ENCODE data around the gene RTBDN. TPM values are rescaled to one million over a fixed set of nuclear protein-coding genes. Genes with fewer than 3 reads are reported as not detected.

The RTBDN gene
- total RNA-seq (not detected), total RNA-seq (0 to 0.16 (median 0) reads per million in 172 experiments)
- polyA plus RNA-seq (2013, experiment 1 of 2), result not detected
- polyA plus RNA-seq (2013, experiment 2 of 2), result not detected

DNA sequence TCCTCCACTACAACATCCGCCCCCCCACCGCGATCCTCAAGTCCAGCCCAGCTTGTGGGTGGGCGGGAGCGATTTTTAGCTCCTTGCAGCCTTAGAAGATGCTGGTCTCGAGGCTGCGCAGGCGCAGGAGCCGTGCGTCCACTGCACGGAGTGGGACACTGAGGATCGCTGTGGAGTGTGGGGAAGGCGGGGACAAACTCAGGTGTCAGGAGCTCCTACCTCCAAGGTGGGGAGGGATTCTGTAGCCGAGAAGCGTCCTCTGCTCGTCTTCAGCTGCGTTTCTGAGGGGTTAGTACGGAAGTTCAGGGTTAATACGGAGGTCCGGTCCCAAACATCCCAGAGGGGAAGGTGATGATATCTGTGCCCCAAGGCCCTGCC, at the start of gene RTBDN:
TSS of gene RTBDN (minus strand) at position 14 of the 378 bp plus-strand sequence. CDS start 4,600 bp downstream, outside the sequence.
- ATAC-seq (ENCODE audit: poor library complexity), result no peak
- H3K27ac ChIP-seq (ENCODE audit: low read depth in 1 of 2, low read length in 2 of 2), result no peak within 1 kb of the TSS
- Mint-ChIP-seq H3K36me3 (ENCODE audit: low read depth) (no peaks in the 10 kb centered on the region), H3K27me3 (peaks cover 88% of the 10 kb centered on the region), H3K9me3 (no peaks in the 10 kb centered on the region), H3K4me1 (ENCODE audit: low read depth) (peaks cover 36% of the 10 kb centered on the region), H3K4me3 (peak within 1 kb of the TSS; percentile 31), H3K27ac (no peak within 1 kb of the TSS)
- H3K9me3 ChIP-seq (ENCODE audit: control insufficient read depth in 1 of 2, insufficient read depth in 1 of 2, low read length in 2 of 2), result peaks cover 0 to 49% of the 10 kb centered on the region in 2 experiments
- TF ChIP-seq, protein P1, sequence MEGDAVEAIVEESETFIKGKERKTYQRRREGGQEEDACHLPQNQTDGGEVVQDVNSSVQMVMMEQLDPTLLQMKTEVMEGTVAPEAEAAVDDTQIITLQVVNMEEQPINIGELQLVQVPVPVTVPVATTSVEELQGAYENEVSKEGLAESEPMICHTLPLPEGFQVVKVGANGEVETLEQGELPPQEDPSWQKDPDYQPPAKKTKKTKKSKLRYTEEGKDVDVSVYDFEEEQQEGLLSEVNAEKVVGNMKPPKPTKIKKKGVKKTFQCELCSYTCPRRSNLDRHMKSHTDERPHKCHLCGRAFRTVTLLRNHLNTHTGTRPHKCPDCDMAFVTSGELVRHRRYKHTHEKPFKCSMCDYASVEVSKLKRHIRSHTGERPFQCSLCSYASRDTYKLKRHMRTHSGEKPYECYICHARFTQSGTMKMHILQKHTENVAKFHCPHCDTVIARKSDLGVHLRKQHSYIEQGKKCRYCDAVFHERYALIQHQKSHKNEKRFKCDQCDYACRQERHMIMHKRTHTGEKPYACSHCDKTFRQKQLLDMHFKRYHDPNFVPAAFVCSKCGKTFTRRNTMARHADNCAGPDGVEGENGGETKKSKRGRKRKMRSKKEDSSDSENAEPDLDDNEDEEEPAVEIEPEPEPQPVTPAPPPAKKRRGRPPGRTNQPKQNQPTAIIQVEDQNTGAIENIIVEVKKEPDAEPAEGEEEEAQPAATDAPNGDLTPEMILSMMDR (IDR thresholded peaks at IDR 0.05), result no peak
- intact Hi-C loops (cut with DNase I, micrococcal nuclease), result no loop called here
- H3K4me1 ChIP-seq (ENCODE audit: insufficient read depth, low read length), result peaks cover 43% of the 10 kb centered on the region
- H3K36me3 ChIP-seq (ENCODE audit: insufficient read depth, low read length), result no peaks in the 10 kb centered on the region
- ChIA-PET POLR2A (interaction anchor here (0.5 kb wide), 1 partner anchor 768 kb away, joined by 3 read pairs; no protein-coding TSS in a partner anchor), CTCF (interaction anchor here (0.6 to 0.9 kb wide), 2 partner anchors 37 to 74 kb away, joined by 3 to 4 read pairs; no protein-coding TSS in a partner anchor)
- H3K4me3 ChIP-seq (ENCODE audit: low read length), result peak within 1 kb of the TSS; percentile 5
- H3K27me3 ChIP-seq (ENCODE audit: control insufficient read depth in 1 of 2, insufficient read depth in 2 of 2, low read length in 2 of 2), result peaks cover 87 to 93% of the 10 kb centered on the region in 2 experiments
- no peak for DNase-seq

DNA sequence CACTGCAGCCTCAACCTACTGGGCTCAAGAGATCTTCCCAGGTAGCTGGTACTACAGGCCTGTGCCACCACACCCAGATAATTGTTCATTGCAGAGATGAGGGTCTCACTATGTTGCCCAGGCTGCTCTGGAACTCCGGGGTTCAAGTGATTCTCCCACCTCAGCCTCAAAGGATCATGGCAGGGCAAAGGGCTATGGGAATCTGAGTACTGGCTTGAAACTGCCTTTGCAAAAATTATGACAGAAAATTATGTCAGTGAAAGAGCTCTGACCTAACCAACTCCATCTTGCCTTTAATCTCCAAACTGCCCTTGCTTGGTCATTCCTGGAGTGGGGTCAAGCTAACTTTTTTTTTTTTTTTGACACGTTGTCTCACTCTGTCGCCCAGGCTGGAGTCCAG, 48.2 kb upstream of the RTBDN start:
- Histone ChIP-seq H3K36me3 (ENCODE audit: insufficient read depth, low read length) (peaks cover 10% of the 10 kb centered on the region), H3K9me3 (ENCODE audit: control insufficient read depth in 1 of 2, insufficient read depth in 1 of 2, low read length in 2 of 2) (peaks cover 10 to 26% of the 10 kb centered on the region in 2 experiments), H3K27ac (ENCODE audit: low read depth in 1 of 2, low read length in 2 of 2) (no peak overlapping the region), H3K4me1 (ENCODE audit: insufficient read depth, low read length) (peaks cover 52% of the 10 kb centered on the region), H3K4me3 (ENCODE audit: low read length) (no peak overlapping the region), H3K27me3 (ENCODE audit: control insufficient read depth in 1 of 2, insufficient read depth in 2 of 2, low read length in 2 of 2) (no peaks in the 10 kb centered on the region)
- no peak for ATAC-seq (ENCODE audit: poor library complexity)
- H3K4me3 Mint-ChIP-seq, result peak overlapping the region; percentile 89
- TF ChIP-seq, protein P1 (IDR thresholded peaks at IDR 0.05), result no peak
- peaks cover 13% of the 10 kb centered on the region for H3K36me3 Mint-ChIP-seq (ENCODE audit: low read depth)
- POLR2A ChIA-PET, result interaction anchor here (0.9 to 1.4 kb wide), 3 partner anchors 36 to 83 kb away, joined by 3 to 4 read pairs (median 4); partner anchors contain the start of genes FARSA and SYCE2
- H3K4me1 Mint-ChIP-seq (ENCODE audit: low read depth), result peaks cover 27% of the 10 kb centered on the region
- H3K27ac Mint-ChIP-seq, result peak overlapping the region; percentile 86
- CTCF ChIA-PET, result interaction anchor here (0.8 to 2.8 kb wide), 3 partner anchors 48 to 83 kb away, joined by 3 to 14 read pairs (median 3); no protein-coding TSS in a partner anchor
- DNase-seq, result no peak
- H3K9me3 Mint-ChIP-seq, result no peaks in the 10 kb centered on the region
- intact Hi-C loops (cut with DNase I, micrococcal nuclease), result no loop called here
- H3K27me3 Mint-ChIP-seq, result no peaks in the 10 kb centered on the region

DNA sequence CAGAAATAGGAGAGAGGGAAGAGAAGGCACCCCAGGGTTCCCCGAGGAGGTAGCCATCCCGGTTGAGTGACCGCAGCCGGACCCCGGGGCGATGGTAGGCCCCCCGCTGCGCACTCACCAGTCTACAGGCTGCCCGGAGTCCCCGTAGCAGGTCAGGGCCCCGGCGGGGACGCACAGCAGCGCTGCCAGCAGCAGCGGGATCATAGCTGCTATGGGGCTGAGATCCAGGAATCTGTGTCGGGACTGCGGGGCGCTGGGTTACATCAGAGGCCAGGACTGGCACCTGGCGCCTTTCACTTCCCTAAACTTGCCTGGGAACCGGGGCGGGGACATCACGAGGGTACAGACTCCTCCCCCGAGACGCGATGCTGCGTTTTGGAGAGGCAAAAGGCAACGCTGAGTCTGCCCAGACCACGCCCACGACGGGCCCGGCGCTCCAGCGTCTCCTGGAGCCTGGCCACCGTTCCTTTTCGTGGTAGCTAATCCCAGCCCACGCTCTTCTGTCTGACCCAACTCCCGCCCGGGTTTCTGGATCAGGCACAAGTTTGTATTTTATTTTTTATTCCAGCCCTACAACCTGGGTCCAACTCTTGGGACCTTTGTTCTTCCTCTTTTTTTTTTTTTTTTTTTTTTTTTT, 46.9 kb upstream of the RTBDN start, which contains the start of gene DNASE2:
TSS of gene DNASE2 (minus strand) at position 278 of the 637 bp plus-strand sequence. CDS start at position 204, 74 bp downstream.
- H3K27ac ChIP-seq (ENCODE audit: low read depth in 1 of 2, low read length in 2 of 2), result peak within 1 kb of the TSS; percentile 46 to 58
- intact Hi-C loops (cut with DNase I, micrococcal nuclease), result no loop called here
- Mint-ChIP-seq H3K4me1 (ENCODE audit: low read depth) (peaks cover 23% of the 10 kb centered on the region), H3K36me3 (ENCODE audit: low read depth) (peaks cover 22% of the 10 kb centered on the region), H3K27ac (peak within 1 kb of the TSS; percentile 86), H3K27me3 (no peaks in the 10 kb centered on the region), H3K9me3 (no peaks in the 10 kb centered on the region), H3K4me3 (peak within 1 kb of the TSS; percentile 89)
- H3K4me3 ChIP-seq (ENCODE audit: low read length), result peak within 1 kb of the TSS; percentile 89
- H3K9me3 ChIP-seq (ENCODE audit: control insufficient read depth in 1 of 2, insufficient read depth in 1 of 2, low read length in 2 of 2), result peaks cover 10 to 26% of the 10 kb centered on the region in 2 experiments
- DNase-seq, result peak; percentile 73 to 95 (median 86)
- peaks cover 52% of the 10 kb centered on the region for H3K4me1 ChIP-seq (ENCODE audit: insufficient read depth, low read length)
- no peaks in the 10 kb centered on the region for H3K27me3 ChIP-seq (ENCODE audit: control insufficient read depth in 1 of 2, insufficient read depth in 2 of 2, low read length in 2 of 2)
- ChIA-PET CTCF (interaction anchor here (0.9 to 2.8 kb wide), 2 partner anchors 10 to 84 kb away, joined by 4 to 14 read pairs; partner anchors contain the start of gene GCDH), POLR2A (interaction anchor here (1.0 to 2.5 kb wide), 4 partner anchors 9 to 38 kb away, joined by 4 to 13 read pairs (median 5); partner anchors contain the start of genes GCDH and SYCE2)
- ATAC-seq (ENCODE audit: poor library complexity), result peak; percentile 74
- peaks cover 15% of the 10 kb centered on the region for H3K36me3 ChIP-seq (ENCODE audit: insufficient read depth, low read length)
- TF ChIP-seq, protein P1 (IDR thresholded peaks at IDR 0.05), result no peak
